ENCODE results near the gene SEC14L2. TPM values are rescaled to one million over a fixed set of nuclear protein-coding genes. Genes with fewer than 3 reads are reported as not detected.
"Not testable (repeated sequence)": the region's sequence is repeated elsewhere in the genome, so short reads cannot be mapped to it uniquely, and the experiment has no call there.

Gene SEC14L2
- total RNA-seq, 2 experiments from 2014 or later = 7.6 to 10.5 TPM

DNA sequence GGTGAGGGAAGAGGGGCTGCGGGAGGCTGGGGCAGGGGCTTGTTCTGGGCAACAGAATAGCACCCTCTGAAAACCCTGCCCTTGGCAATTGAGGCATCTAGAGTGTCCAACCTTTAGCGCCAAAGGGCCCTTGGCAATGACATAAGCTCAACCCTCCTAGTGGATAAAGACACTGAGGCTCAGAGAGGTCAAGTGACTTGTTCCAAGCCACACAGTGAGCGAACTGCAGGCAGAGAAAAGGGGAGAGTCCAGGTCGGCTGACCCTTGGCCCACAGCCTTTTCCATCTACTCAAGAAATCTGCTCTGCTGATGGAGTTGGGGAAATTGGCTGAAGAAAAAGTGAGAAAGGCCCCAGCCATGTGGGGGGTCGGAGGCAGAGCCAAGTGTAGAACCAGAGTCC, 2.9 kb downstream of the SEC14L2 start:
- Mint-ChIP-seq H3K27me3 (no peaks in the 10 kb centered on the region), H3K4me3 (no peak overlapping the region), H3K36me3 (ENCODE audit: low read depth) (peaks cover 3% of the 10 kb centered on the region), H3K9me3 (no peaks in the 10 kb centered on the region), H3K27ac (no peak overlapping the region), H3K4me1 (peaks cover 32% of the 10 kb centered on the region)
- CTCF ChIA-PET = interaction anchor here (0.6 to 1.7 kb wide), 4 partner anchors 12 to 793 kb away, joined by 3 to 4 read pairs (median 3); partner anchors contain the start of gene RNF215
- POLR2A ChIA-PET = no interaction called here
- DNase-seq = no peak

DNA sequence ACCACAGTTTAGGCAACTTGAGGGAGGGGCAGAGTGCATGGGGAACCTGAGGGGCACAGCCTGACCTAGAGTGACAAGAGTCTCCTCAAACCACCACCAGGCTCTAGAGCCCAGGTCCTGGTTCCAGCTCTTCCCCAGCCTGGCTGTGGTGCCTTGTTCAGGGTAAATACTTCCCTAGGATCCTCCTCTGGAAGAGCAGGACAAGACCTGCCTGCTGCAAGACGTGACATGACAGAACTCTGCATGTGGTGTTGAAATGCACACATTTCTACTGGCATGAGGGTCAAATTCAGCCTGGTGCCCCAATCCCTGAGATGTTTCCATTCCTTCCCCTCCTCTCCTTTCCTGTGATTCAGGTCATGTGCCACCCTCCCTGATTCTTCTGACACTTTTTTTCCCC, 3.3 kb downstream of the SEC14L2 start:
- ChIA-PET POLR2A (no interaction called here), CTCF (interaction anchor here (1.0 to 1.1 kb wide), 2 partner anchors 13 to 25 kb away, joined by 3 read pairs; partner anchors contain the start of gene RNF215)
- DNase-seq = no peak
- peaks cover 32% of the 10 kb centered on the region for H3K4me1 Mint-ChIP-seq
- no peak overlapping the region for H3K27ac Mint-ChIP-seq
- H3K4me3 Mint-ChIP-seq = no peak overlapping the region
- no peaks in the 10 kb centered on the region for H3K27me3 Mint-ChIP-seq
- peaks cover 5% of the 10 kb centered on the region for H3K36me3 Mint-ChIP-seq (ENCODE audit: low read depth)
- no peaks in the 10 kb centered on the region for H3K9me3 Mint-ChIP-seq

DNA sequence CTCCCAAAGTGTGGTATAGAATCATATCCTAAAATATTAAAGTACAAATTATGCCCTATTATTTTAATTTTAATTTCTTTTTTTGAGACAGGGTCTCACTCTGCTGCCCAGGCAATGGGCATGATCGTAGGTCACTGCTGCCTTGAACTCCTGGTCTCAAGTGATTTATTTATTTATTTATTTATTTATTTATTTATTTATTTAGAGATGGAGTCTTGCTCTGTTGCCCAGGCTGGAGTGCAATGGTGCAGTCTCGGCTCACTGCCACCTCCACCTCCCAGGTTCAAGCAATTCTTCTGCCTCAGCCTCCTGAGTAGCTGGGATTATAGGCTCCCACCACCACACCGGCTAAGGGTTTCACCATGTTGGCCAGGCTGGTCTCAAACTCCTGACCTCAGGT, 4.2 kb downstream of the SEC14L2 start:
- H3K4me3 Mint-ChIP-seq; H3K27ac Mint-ChIP-seq; DNase-seq; H3K36me3 Mint-ChIP-seq (ENCODE audit: low read depth); H3K27me3 Mint-ChIP-seq; H3K9me3 Mint-ChIP-seq: not testable (repeated sequence)
- CTCF ChIA-PET = interaction anchor here (0.6 kb wide), 1 partner anchor 12 kb away, joined by 3 read pairs; no protein-coding TSS in a partner anchor
- POLR2A ChIA-PET = interaction anchor here (0.6 kb wide), 1 partner anchor 379 kb away, joined by 3 read pairs; no protein-coding TSS in a partner anchor
- peaks cover 27% of the 10 kb centered on the region for H3K4me1 Mint-ChIP-seq

DNA sequence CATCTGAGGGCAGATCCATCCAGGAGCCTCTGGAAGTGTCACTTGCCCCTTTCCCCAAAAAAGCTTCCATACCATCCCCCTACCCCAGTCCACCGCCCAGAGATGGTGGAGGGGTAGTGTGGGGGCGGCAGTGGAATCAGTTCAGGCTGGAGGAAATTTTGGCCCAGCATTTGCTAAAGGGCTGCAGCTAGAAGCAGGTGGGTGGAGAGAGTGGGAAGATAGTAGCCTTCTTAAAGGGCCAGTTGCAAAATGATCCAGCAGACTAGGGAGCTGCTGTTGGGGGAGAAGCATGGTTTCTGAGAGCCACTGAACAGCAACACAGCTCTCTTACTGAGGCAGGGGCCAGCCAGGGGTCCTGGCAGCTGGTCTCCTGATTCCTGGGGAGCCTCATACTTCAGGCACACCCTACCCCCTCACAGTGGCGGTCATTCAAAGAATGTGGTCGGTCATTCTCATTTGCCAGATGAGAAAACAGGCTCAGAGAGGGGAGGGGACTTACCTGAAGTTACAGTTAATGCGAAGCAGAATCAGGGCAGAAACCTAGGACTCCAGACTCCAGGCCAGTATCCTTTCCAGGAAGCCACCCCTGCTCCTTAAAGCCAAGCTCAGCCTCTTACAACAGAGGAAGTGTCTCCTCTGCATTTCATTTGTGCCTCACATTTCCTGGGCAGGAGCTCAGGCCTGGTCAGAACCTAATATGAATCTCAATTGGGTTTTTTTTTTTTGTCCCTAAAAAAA, 5.4 kb downstream of the SEC14L2 start:
- Mint-ChIP-seq H3K9me3 (no peaks in the 10 kb centered on the region), H3K4me1 (peaks cover 17% of the 10 kb centered on the region), H3K36me3 (ENCODE audit: low read depth) (peaks cover 5% of the 10 kb centered on the region), H3K4me3 (no peak overlapping the region), H3K27ac (no peak overlapping the region), H3K27me3 (no peaks in the 10 kb centered on the region)
- no peak for DNase-seq
- ChIA-PET POLR2A (interaction anchor here (0.6 to 1.1 kb wide), 2 partner anchors 21 to 82 kb away, joined by 3 to 4 read pairs; no protein-coding TSS in a partner anchor), CTCF (interaction anchor here (0.7 to 1.7 kb wide), 3 partner anchors 9 to 116 kb away, joined by 4 to 9 read pairs (median 6); no protein-coding TSS in a partner anchor)

DNA sequence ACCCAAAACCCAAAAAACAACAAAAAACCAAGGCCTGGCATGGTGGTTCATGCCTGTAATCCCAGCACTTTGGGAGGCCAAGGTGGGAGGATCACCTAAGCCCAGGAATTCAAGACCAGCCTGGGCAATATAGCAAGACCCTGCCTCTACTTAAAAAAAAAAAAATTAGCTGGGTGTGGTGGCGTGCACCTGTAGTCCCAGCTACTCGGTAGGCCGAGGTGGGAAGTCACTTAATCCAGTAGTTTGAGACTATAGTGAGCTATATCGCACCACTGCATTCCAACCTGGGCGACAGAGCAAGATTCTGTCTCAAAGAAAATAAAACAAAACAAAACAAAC, 5.9 kb downstream of the SEC14L2 start:
- H3K36me3 Mint-ChIP-seq (ENCODE audit: low read depth); DNase-seq; H3K27me3 Mint-ChIP-seq; H3K27ac Mint-ChIP-seq; H3K4me3 Mint-ChIP-seq; H3K9me3 Mint-ChIP-seq: not testable (repeated sequence)
- peaks cover 15% of the 10 kb centered on the region for H3K4me1 Mint-ChIP-seq
- CTCF ChIA-PET = interaction anchor here (0.7 to 1.7 kb wide), 3 partner anchors 9 to 117 kb away, joined by 4 to 9 read pairs (median 6); no protein-coding TSS in a partner anchor
- POLR2A ChIA-PET = interaction anchor here (0.6 to 1.1 kb wide), 2 partner anchors 15 to 21 kb away, joined by 3 read pairs; no protein-coding TSS in a partner anchor

DNA sequence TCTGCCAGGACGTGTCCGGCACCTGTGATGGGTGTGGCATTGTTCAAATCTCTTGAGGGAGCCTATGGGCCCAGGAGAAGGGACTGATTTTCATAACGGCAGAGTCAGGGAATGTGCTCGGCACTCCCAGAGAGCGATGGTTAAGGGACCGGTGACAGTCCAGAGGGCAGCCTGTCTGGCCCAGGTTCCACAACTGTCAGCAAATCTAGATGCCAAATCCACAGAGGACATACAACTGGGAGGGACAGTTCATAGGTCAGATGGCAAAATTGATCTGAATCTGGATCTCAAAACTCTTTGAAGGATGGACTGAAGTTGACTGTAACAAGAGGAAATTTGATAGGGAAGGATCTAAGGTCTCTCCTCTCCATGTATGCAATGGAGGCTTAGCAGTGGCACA, 7.5 kb downstream of the SEC14L2 start:
- no peaks in the 10 kb centered on the region for H3K27me3 Mint-ChIP-seq
- no peak overlapping the region for H3K4me3 Mint-ChIP-seq
- H3K27ac Mint-ChIP-seq = no peak overlapping the region
- ChIA-PET CTCF (interaction anchor here (0.6 to 0.7 kb wide), 2 partner anchors 10 to 577 kb away, joined by 3 read pairs; no protein-coding TSS in a partner anchor), POLR2A (no interaction called here)
- H3K4me1 Mint-ChIP-seq = peaks cover 9% of the 10 kb centered on the region
- H3K36me3 Mint-ChIP-seq (ENCODE audit: low read depth) = peaks cover 6% of the 10 kb centered on the region
- DNase-seq = no peak
- H3K9me3 Mint-ChIP-seq = no peaks in the 10 kb centered on the region

DNA sequence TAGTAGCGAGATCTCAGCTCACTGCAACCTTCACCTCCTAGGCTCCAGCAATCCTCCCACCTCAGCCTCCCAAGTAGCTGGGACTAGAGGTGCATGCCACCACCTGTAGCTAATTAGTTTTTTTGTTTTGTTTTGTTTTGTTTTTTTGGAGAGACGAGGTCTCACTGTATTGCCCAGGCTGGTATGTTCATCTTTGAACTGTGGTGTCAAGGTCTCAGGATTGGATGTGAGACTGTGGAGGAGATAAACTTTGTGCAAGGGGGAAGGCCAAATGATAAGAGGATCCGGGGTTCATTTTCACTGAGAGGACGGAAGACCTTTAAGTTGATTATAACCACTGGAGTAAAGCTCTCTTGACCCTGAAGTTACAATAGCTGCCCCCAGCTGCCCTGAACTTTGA, 8.9 kb downstream of the SEC14L2 start:
- Mint-ChIP-seq H3K27ac (no peak overlapping the region), H3K4me3 (no peak overlapping the region), H3K36me3 (ENCODE audit: low read depth) (peaks cover 13% of the 10 kb centered on the region), H3K4me1 (peaks cover 11% of the 10 kb centered on the region), H3K9me3 (no peaks in the 10 kb centered on the region), H3K27me3 (no peaks in the 10 kb centered on the region)
- no peak for DNase-seq
- ChIA-PET CTCF (interaction anchor here (0.9 to 3.2 kb wide), 5 partner anchors 9 to 118 kb away, joined by 3 to 12 read pairs (median 7); partner anchors contain the start of genes MTFP1 and SEC14L2), POLR2A (no interaction called here)

DNA sequence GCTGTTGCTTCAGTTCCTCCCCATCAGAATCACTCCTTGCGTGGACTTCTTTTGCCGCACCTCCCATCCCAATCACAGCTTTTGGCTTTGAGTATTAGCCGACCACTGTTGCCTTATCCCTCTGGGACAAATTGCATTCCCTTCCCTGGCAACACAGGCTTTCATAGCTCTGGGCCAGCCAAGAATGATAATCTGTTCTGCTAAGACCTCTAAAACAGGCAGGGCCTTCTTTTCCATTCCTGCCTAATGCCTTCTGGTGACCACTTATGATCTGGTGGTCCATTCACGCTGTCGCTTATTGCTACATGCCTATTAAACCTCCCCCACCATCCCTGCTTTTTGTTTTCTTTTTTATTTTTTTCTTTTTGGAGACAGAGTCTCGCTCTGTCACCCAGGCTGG, 9.6 kb downstream of the SEC14L2 start:
- Mint-ChIP-seq H3K27ac (no peak overlapping the region), H3K4me1 (peaks cover 13% of the 10 kb centered on the region), H3K9me3 (no peaks in the 10 kb centered on the region), H3K27me3 (no peaks in the 10 kb centered on the region), H3K4me3 (no peak overlapping the region), H3K36me3 (ENCODE audit: low read depth) (peaks cover 17% of the 10 kb centered on the region)
- ChIA-PET CTCF (interaction anchor here (0.7 to 3.2 kb wide), 7 partner anchors 10 to 802 kb away, joined by 3 to 12 read pairs (median 7); partner anchors contain the start of genes MTFP1 and SEC14L2), POLR2A (no interaction called here)
- DNase-seq = no peak

DNA sequence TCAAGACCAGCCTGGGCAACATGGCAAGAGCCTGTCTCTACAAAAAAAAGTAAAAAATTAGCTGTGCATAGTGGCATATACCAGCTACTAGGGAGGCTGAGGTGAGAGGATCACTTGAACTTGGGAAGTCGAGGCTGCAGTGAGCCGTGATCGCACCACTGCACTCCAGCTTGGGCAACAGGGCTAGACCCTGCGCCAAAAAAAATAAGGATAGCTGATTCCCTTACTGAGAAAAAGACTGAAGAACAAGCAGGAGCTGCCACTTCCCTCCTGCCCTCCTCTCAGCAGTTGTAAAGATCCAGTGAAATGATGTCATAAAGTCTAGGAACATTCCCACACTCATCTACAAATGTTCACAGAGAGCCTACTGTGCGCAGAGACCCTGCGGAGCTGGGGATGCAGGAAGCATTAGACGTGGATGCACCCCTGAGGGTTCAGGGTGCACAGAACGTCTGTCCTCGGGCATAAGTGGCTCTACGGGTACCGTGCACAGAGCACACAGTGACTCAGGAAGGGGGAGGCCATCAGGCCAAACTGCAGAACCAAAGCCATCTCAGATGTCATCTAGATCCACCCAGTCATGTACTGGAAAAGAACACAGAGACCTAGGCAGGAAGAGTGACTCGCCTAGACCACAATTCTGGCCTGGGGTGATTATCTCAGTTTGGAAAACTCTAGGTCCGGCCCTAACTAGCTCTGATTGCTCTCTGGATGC, 11.7 kb downstream of the SEC14L2 start:
- no peak for DNase-seq
- Mint-ChIP-seq H3K27me3 (no peaks in the 10 kb centered on the region), H3K36me3 (ENCODE audit: low read depth) (peaks cover 27% of the 10 kb centered on the region), H3K4me3 (no peak overlapping the region), H3K9me3 (no peaks in the 10 kb centered on the region), H3K4me1 (peaks cover 25% of the 10 kb centered on the region), H3K27ac (no peak overlapping the region)
- POLR2A ChIA-PET = interaction anchor here (0.7 kb wide), 1 partner anchor 1053 kb away, joined by 5 read pairs; no protein-coding TSS in a partner anchor
- CTCF ChIA-PET = interaction anchor here (0.8 to 3.2 kb wide), 6 partner anchors 10 to 78 kb away, joined by 3 to 12 read pairs (median 4); partner anchors contain the start of gene RNF215

DNA sequence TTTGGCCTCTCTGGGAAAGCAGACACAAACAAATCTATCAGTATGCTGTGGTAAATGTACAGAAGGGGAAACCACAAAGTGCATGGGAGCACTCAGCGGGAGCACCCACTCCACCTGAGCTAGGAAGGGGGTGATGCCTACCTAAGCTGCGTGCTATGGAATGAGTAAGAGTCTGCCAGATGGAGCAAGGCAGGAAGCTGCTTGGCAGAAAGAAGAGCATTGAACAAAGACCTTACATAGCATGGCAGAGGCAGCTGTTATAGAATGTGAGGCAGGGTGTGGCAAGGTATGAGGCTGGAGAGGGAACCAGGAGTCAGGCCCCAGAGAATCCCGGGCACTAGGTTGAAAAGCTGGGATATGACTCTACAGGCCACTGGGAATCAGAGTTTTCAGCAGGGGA, 15.0 kb downstream of the SEC14L2 start:
- POLR2A ChIA-PET = no interaction called here
- H3K4me1 Mint-ChIP-seq = peaks cover 40% of the 10 kb centered on the region
- CTCF ChIA-PET = interaction anchor here (0.6 to 3.1 kb wide), 10 partner anchors 8 to 1617 kb away, joined by 3 to 11 read pairs (median 4); partner anchors contain the start of gene SEC14L2
- H3K27me3 Mint-ChIP-seq = no peaks in the 10 kb centered on the region
- H3K27ac Mint-ChIP-seq = no peak overlapping the region
- DNase-seq = no peak
- peaks cover 40% of the 10 kb centered on the region for H3K36me3 Mint-ChIP-seq (ENCODE audit: low read depth)
- H3K9me3 Mint-ChIP-seq = no peaks in the 10 kb centered on the region
- H3K4me3 Mint-ChIP-seq = no peak overlapping the region

DNA sequence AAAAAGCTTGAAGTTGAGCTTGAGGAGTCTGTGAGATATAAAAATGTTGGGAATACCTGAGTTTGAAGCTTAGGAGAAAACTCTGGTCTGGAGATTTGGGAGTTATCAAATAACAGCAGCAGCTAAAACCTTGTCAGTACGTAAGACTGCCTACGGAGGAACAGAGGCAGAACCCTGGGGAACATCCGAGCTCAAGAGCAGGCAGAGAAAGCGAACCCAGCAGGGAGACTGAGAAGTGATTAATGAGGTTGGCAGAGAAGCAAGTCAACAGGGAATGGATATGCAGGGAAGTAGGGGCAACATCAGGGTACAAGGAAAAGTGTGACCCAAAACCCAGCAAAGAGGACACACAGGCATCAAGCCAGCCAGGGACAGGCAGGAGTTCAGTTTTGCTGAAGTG, 16.2 kb downstream of the SEC14L2 start:
- peaks cover 40% of the 10 kb centered on the region for H3K4me1 Mint-ChIP-seq
- H3K27ac Mint-ChIP-seq = no peak overlapping the region
- POLR2A ChIA-PET = no interaction called here
- no peaks in the 10 kb centered on the region for H3K9me3 Mint-ChIP-seq
- DNase-seq = no peak
- no peak overlapping the region for H3K4me3 Mint-ChIP-seq
- H3K36me3 Mint-ChIP-seq (ENCODE audit: low read depth) = peaks cover 47% of the 10 kb centered on the region
- CTCF ChIA-PET = interaction anchor here (0.6 to 3.1 kb wide), 10 partner anchors 9 to 902 kb away, joined by 3 to 11 read pairs (median 4); partner anchors contain the start of gene SEC14L2
- no peaks in the 10 kb centered on the region for H3K27me3 Mint-ChIP-seq

DNA sequence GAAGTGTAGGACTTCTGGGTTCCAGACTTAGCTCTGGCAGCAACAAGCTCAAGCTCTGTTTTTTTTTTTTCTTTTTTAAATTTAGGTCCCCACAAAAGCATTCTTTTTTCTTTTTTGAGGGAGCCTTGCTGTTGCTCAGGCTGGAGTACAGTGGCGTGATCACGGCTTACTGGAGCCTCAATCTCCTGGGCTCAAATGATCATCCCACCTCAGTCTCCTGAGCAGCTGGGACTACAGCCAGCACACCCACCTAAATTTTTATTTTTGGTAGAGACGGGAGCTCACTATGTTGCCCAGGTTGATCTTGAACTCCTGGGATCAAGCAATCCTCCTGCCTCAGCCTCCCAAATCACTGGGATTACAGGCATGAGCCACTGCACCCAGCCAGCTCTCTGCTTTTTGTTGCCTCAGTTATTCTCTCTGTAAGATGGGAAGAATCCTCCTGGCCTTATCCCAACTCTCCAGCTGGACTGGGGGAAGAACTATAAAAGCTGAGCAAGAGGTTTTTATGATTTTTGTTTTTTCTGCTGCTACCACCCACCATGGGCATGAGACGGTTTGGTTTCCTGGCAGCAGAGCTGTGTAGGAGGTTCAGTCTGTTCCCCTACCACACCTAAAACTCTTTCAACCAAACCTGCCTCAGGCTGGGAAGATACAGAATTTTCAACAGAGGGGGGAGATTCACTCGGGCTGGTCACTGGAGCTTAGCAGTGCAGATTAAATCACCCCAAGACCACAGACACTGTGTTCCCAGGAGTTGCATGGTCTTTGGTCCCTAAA, 17.1 kb downstream of the SEC14L2 start:
- H3K4me1 Mint-ChIP-seq = peaks cover 33% of the 10 kb centered on the region
- no peak overlapping the region for H3K4me3 Mint-ChIP-seq
- no peak for DNase-seq
- CTCF ChIA-PET = interaction anchor here (0.6 to 2.5 kb wide), 13 partner anchors 9 to 903 kb away, joined by 3 to 18 read pairs (median 3); partner anchors contain the start of genes MTFP1, RNF215 and SEC14L2
- H3K27ac Mint-ChIP-seq = no peak overlapping the region
- H3K9me3 Mint-ChIP-seq = no peaks in the 10 kb centered on the region
- peaks cover 56% of the 10 kb centered on the region for H3K36me3 Mint-ChIP-seq (ENCODE audit: low read depth)
- H3K27me3 Mint-ChIP-seq = no peaks in the 10 kb centered on the region
- POLR2A ChIA-PET = no interaction called here
